ENCODE measurements around the gene TPM1.

- TF ChIP-seq CTCF (IDR thresholded peaks at IDR 0.05) (no peak), EP300 (IDR thresholded peaks at IDR 0.05) (no peak), POLR2A (IDR thresholded peaks at IDR 0.05) (no peak), POLR2AphosphoS5 (IDR thresholded peaks at IDR 0.05) (no peak)
Measured at GRCh38 chr15:63059075-63059474, 16.5 kb downstream of the TPM1 start.
